IMR-90 (cell line): ENCODE results near the gene DOCK6. TPM values are rescaled to one million over a fixed set of nuclear protein-coding genes. Genes with fewer than 3 reads are reported as not detected.

Experiments used
- ATAC-seq: fragments of 200-7000 bp; cut with Tn5 transposase; 2 replicates; pipeline ENCODE4 v1.9.1; 2020; ENCODE audit warnings: low read depth, mild to moderate bottlenecking, moderate library complexity
- BruUV-seq: library from RNA; stranded (reverse); fragments of 400-500 nt; replicated peaks from 2 replicates; lab custom pipeline; 2021; lab: Mats Ljungman, UMichigan
- CTCF ChIA-PET: fragments of 300-600 bp; formaldehyde crosslinking; extraction: SDS; loops from one replicate; lab custom pipeline; 2021; ENCODE audit warnings: antibody characterized with exemption; lab: Yijun Ruan, JAX
- POLR2A ChIA-PET: fragments of 300-600 bp; sonication (Branson Sonifier 250); formaldehyde crosslinking; loops from one replicate; lab custom pipeline; 2022; ENCODE audit warnings: antibody characterized with exemption; ENCODE audit not compliant: unreplicated experiment; lab: Charles Lee
- DNase-seq: peaks from one replicate; pipeline ENCODE4 v3.0.0; 2013
- H2AFZ ChIP-seq: replicated peaks from 2 replicates; pipeline ENCODE3; 2013; ENCODE audit warnings: low read length, mild to moderate bottlenecking; ENCODE audit not compliant: poor library complexity
- H2AK5ac ChIP-seq: 2 replicates; pipeline ENCODE4 v1.6.1; 2013; ENCODE audit warnings: low read depth, low read length, inconsistent platforms
- H2AK9ac ChIP-seq: replicated peaks from 2 replicates; pipeline ENCODE3; 2013; ENCODE audit warnings: mild to moderate bottlenecking, low read depth, low read length, moderate library complexity; ENCODE audit not compliant: poor library complexity
- H2BK120ac ChIP-seq: 2 replicates; pipeline ENCODE4 v1.6.1; 2013; ENCODE audit warnings: low read depth, low read length, inconsistent platforms
- H2BK15ac ChIP-seq: 3 replicates; pipeline ENCODE4 v1.6.1; 2013; ENCODE audit warnings: low read depth, low read length, inconsistent platforms
- H2BK20ac ChIP-seq: 2 replicates; pipeline ENCODE4 v1.6.1; 2013; ENCODE audit warnings: low read depth, mild to moderate bottlenecking, inconsistent platforms, low read length, moderate library complexity
- H2BK5ac ChIP-seq: 2 replicates; pipeline ENCODE4 v1.6.1; 2013; ENCODE audit warnings: mild to moderate bottlenecking, low read depth, low read length, inconsistent platforms; ENCODE audit not compliant: poor library complexity, severe bottlenecking
- H3K14ac ChIP-seq: replicated peaks from 2 replicates; pipeline ENCODE4 v1.6.1; 2013; ENCODE audit warnings: low read depth, low read length, inconsistent platforms
- H3K18ac ChIP-seq: 2 replicates; pipeline ENCODE4 v1.6.1; 2013; ENCODE audit warnings: low read depth, low read length, control low read depth
- H3K23ac ChIP-seq: 2 replicates; pipeline ENCODE4 v1.6.1; 2013; ENCODE audit warnings: low read depth, low read length, inconsistent platforms
- H3K27ac ChIP-seq: 2 replicates; pipeline ENCODE4 v1.5.1; 2013; ENCODE audit warnings: mild to moderate bottlenecking, control low read depth, low read length; ENCODE audit not compliant: insufficient read depth
- H3K27me3 ChIP-seq: 2 replicates; pipeline ENCODE4 v1.6.1; 2013; ENCODE audit warnings: low read length; ENCODE audit not compliant: control insufficient read depth, insufficient read depth
- H3K36me3 ChIP-seq: 2 replicates; pipeline ENCODE4 v1.6.1; 2013; ENCODE audit warnings: low read length, mixed read lengths; ENCODE audit not compliant: control insufficient read depth, insufficient read depth
- H3K4ac ChIP-seq: 2 replicates; pipeline ENCODE4 v1.6.1; 2013; ENCODE audit warnings: low read depth, low read length, inconsistent platforms
- H3K4me1 ChIP-seq: 2 replicates; pipeline ENCODE4 v1.6.1; 2013; ENCODE audit warnings: low read length, mixed read lengths; ENCODE audit not compliant: control insufficient read depth, insufficient read depth
- H3K4me2 ChIP-seq: 2 replicates; pipeline ENCODE4 v1.6.1; 2013; ENCODE audit warnings: low read depth, mild to moderate bottlenecking, control low read depth, low read length, moderate library complexity
- H3K4me3 ChIP-seq: 2 replicates; pipeline ENCODE4 v1.5.1; 2013; ENCODE audit warnings: low read depth, mild to moderate bottlenecking, control low read depth, low read length, moderate library complexity; ENCODE audit not compliant: insufficient read depth
- H3K56ac ChIP-seq: 2 replicates; pipeline ENCODE4 v1.6.1; 2013; ENCODE audit warnings: low read length, inconsistent platforms; ENCODE audit not compliant: insufficient read depth; ENCODE audit errors: extremely low read depth
- H3K79me1 ChIP-seq, 2 experiments: 2 replicates each; pipeline ENCODE4 v1.6.1; 2013; ENCODE audit warnings: low read length in 2 of 2, inconsistent platforms in 1 of 2, low read depth in 1 of 2
- H3K9ac ChIP-seq: 2 replicates; pipeline ENCODE4 v1.6.1; 2013; ENCODE audit warnings: low read depth, low read length, control low read depth
- H3K9me1 ChIP-seq: 2 replicates; pipeline ENCODE4 v1.6.1; 2013; ENCODE audit warnings: low read length, inconsistent platforms; ENCODE audit not compliant: insufficient read depth
- H3K9me3 ChIP-seq: 2 replicates; pipeline ENCODE4 v1.6.1; 2013; ENCODE audit warnings: low read length; ENCODE audit not compliant: control insufficient read depth, insufficient read depth
- H4K20me1 ChIP-seq: 2 replicates; pipeline ENCODE4 v1.6.1; 2013; ENCODE audit warnings: low read length, inconsistent platforms; ENCODE audit not compliant: insufficient read depth
- H4K5ac ChIP-seq: 2 replicates; pipeline ENCODE4 v1.6.1; 2013; ENCODE audit warnings: mild to moderate bottlenecking, low read depth, low read length, control low read depth
- H4K8ac ChIP-seq, 2 experiments: 2 replicates each; pipeline ENCODE4 v1.6.1; 2013; ENCODE audit warnings: low read depth in 2 of 2, low read length in 2 of 2, control low read depth in 1 of 2, inconsistent platforms in 1 of 2
- H4K91ac ChIP-seq: 2 replicates; pipeline ENCODE4 v1.6.1; 2013; ENCODE audit warnings: low read depth, low read length, inconsistent platforms; ENCODE audit not compliant: insufficient read depth
- CEBPB ChIP-seq: IDR thresholded peaks from 2 replicates; pipeline ENCODE4 v1.6.1; 2012; ENCODE audit warnings: low read depth, low read length, improper control_type of control experiment
- CHD1 ChIP-seq: IDR thresholded peaks from 2 replicates; pipeline ENCODE4 v1.6.1; 2012; ENCODE audit warnings: low read depth, low read length, improper control_type of control experiment
- MAFK ChIP-seq: IDR thresholded peaks from 2 replicates; pipeline ENCODE4 v1.6.1; 2012; ENCODE audit warnings: low read depth, low read length, improper control_type of control experiment
- MAZ ChIP-seq: IDR thresholded peaks from 2 replicates; pipeline ENCODE4 v1.6.1; 2012; ENCODE audit warnings: low read depth, mild to moderate bottlenecking, low read length, improper control_type of control experiment, moderate library complexity, borderline replicate concordance
- NFE2L2 ChIP-seq: fragments of 150-350 bp; IDR thresholded peaks from 2 replicates; pipeline ENCODE4 v1.6.1; 2016; ENCODE audit warnings: low read depth, mild to moderate bottlenecking, low read length
- POLR2A ChIP-seq: IDR thresholded peaks from 2 replicates; pipeline ENCODE4 v1.6.1; 2012; ENCODE audit warnings: mild to moderate bottlenecking, low read depth, low read length
- RFX5 ChIP-seq: IDR thresholded peaks from 2 replicates; pipeline ENCODE4 v1.8.0; 2012; ENCODE audit warnings: low read depth, mild to moderate bottlenecking, low read length, moderate library complexity
- SMC3 ChIP-seq: fragments of 150-350 bp; IDR thresholded peaks from 2 replicates; pipeline ENCODE4 v1.6.1; 2016; ENCODE audit warnings: low read depth, mild to moderate bottlenecking, antibody characterized with exemption, low read length, moderate library complexity
- WGBS, 2 experiments: methylation state at CpG; one replicate each; pipeline versions ENCODE4 v1.1.5 to v1.1.7; 2013; ENCODE audit warnings: missing lambda C conversion rate in 2 of 2; ENCODE audit not compliant: insufficient read length in 1 of 2; ENCODE audit errors: extremely low coverage in 2 of 2; 5-methylcytosine and 5-hydroxymethylcytosine counted together
- dilution Hi-C: fragments of 300-500 bp; cut with HindIII; formaldehyde crosslinking; loops from one replicate; pipeline ENCODE4 v1.14.3; 2018; ENCODE audit warnings: low sequenced_read_pairs; ENCODE audit not compliant: unreplicated experiment
- in situ Hi-C: fragments of 300-500 bp; cut with MboI; formaldehyde crosslinking; loops from 3 replicates; pipeline ENCODE4 v1.14.3; 2019; ENCODE audit warnings: low sequenced_read_pairs, inconsistent platforms, mixed read lengths
- intact Hi-C: fragments of 100-400 bp; cut with micrococcal nuclease; formaldehyde crosslinking; loops from 2 replicates; pipeline ENCODE4 v1.10.0; 2022
- polyA plus RNA-seq, 3 experiments: library from polyadenylated mRNA; depleted of rRNA; stranded (reverse); fragments of >200 nt; gene quantifications; 2 replicates each; pipeline ENCODE4 v1.2.3, GENCODE V29; 2012; ENCODE audit warnings: low replicate concordance in 1 of 3
- total RNA-seq: library from RNA; depleted of rRNA; stranded (reverse); fragments of >200 nt; gene quantifications from 2 replicates; pipeline ENCODE4 v1.2.3, GENCODE V29; 2012
- TF ChIP-seq, protein P1 (sequence below): fragments of 150-350 bp; IDR thresholded peaks from 2 replicates; pipeline ENCODE4 v1.6.1; 2016; ENCODE audit warnings: low read depth, mild to moderate bottlenecking, low read length, moderate library complexity, borderline replicate concordance

The DOCK6 gene
- total and polyA plus RNA-seq, 2 of the 4 experiments (the other 2 are of a cell fraction), result 5.0 to 18.4 TPM

DNA sequence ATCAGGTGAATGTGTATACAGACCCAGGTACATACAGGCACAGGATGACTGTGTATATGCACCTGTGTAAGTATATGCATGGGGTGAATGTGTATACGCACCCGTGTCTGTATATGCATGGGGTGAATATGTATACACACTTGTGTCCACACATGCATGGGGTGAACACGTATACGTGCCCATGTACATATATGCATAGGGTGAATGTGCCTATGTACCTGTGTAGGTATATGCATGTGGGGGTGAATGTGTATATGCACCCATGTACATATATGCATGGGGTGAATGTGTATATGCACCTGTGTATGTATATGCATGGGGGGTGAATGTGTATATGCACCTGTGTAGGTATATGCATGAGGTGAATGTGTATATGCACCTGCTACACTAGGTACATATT is 29.8 kb downstream of the DOCK6 start:
- H3K27me3 ChIP-seq, result no peaks in the 10 kb centered on the region
- 0 out of 2 replicates have a peak, but pooled peaks cover 5% of the 10 kb centered on the region for H3K9me1 ChIP-seq
- H2BK20ac ChIP-seq, result no peak overlapping the region
- H4K91ac ChIP-seq, result no peak overlapping the region
- no peaks in the 10 kb centered on the region for H3K4me1 ChIP-seq
- no peak overlapping the region for H3K18ac ChIP-seq
- H3K56ac ChIP-seq, result no peak overlapping the region
- H2BK5ac ChIP-seq, result no peak overlapping the region
- no peak overlapping the region for H2BK120ac ChIP-seq
- H4K20me1 ChIP-seq, result no peaks in the 10 kb centered on the region
- H2AK9ac ChIP-seq, result no peak overlapping the region
- no peak overlapping the region for H3K4me2 ChIP-seq
- no peak overlapping the region for H3K4me3 ChIP-seq
- dilution Hi-C loops, result no loop called here
- H2AK5ac ChIP-seq, result no peak overlapping the region
- intact Hi-C loops, result no loop called here
- ATAC-seq, result no peak
- H3K23ac ChIP-seq, result no peak overlapping the region
- ChIA-PET CTCF (no interaction called here), POLR2A (no interaction called here)
- no peak overlapping the region for H4K8ac ChIP-seq
- no peaks in the 10 kb centered on the region for H3K9me3 ChIP-seq
- H4K5ac ChIP-seq, result no peak overlapping the region
- BruUV-seq, result no TSS peak
- peaks cover 29% of the 10 kb centered on the region for H3K36me3 ChIP-seq
- H3K79me1 ChIP-seq, result no peaks in the 10 kb centered on the region
- no peak overlapping the region for H3K14ac ChIP-seq
- no peak overlapping the region for H3K9ac ChIP-seq
- no peak for DNase-seq
- no peak overlapping the region for H2AFZ ChIP-seq
- H3K27ac ChIP-seq, result no peak overlapping the region
- no peak overlapping the region for H3K4ac ChIP-seq
- 83% methylated on average over 1 of the region's 4 CpGs; no CpG with 5 or more reads in 1 of the 2 experiments for WGBS, 2 experiments
- no peak overlapping the region for H2BK15ac ChIP-seq
- no peak for TF ChIP-seq NFE2L2
- TF ChIP-seq, protein P1, sequence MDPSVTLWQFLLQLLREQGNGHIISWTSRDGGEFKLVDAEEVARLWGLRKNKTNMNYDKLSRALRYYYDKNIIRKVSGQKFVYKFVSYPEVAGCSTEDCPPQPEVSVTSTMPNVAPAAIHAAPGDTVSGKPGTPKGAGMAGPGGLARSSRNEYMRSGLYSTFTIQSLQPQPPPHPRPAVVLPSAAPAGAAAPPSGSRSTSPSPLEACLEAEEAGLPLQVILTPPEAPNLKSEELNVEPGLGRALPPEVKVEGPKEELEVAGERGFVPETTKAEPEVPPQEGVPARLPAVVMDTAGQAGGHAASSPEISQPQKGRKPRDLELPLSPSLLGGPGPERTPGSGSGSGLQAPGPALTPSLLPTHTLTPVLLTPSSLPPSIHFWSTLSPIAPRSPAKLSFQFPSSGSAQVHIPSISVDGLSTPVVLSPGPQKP, result no peak
- TF ChIP-seq SMC3, result no peak
- no peak for TF ChIP-seq MAFK
- TF ChIP-seq CHD1, result no peak
- TF ChIP-seq RFX5, result no peak
- no peak for TF ChIP-seq MAZ
- TF ChIP-seq CEBPB, result no peak
- TF ChIP-seq POLR2A, result no peak
- in situ Hi-C loops, result no loop called here
